ENCODE measurements around the gene PAX5. TPM values are rescaled to one million over a fixed set of nuclear protein-coding genes. Genes with fewer than 3 reads are reported as not detected.

The PAX5 gene
- total and polyA plus RNA-seq, 2 of the 13 experiments (the other 11 are each of a cell fraction or from before 2014, with no cell fraction given), result not detected

- no peak for TF ChIP-seq AHDC1 (CRISPR knock-in tag; IDR thresholded peaks at IDR 0.05; ENCODE audit: borderline replicate concordance)
- TF ChIP-seq PRPF4 (IDR thresholded peaks at IDR 0.05; ENCODE audit: low read depth, low read length, poor library complexity, severe bottlenecking), result no peak
- TF ChIP-seq ZFP36L1 (CRISPR knock-in tag; IDR thresholded peaks at IDR 0.05), result no peak
- TF ChIP-seq ZNF660 (CRISPR knock-in tag; IDR thresholded peaks at IDR 0.05; ENCODE audit: borderline replicate concordance, low read depth), result no peak
- no peak for TF ChIP-seq SAFB2 (CRISPR knock-in tag; IDR thresholded peaks at IDR 0.05; ENCODE audit: borderline replicate concordance, low read depth)
- no peak for TF ChIP-seq ZMAT3 (CRISPR knock-in tag; conservative IDR thresholded peaks at IDR 0.05)
- no peak for TF ChIP-seq TGIF2 (CRISPR knock-in tag; IDR thresholded peaks at IDR 0.05)
- TF ChIP-seq ZNF879 (CRISPR knock-in tag; IDR thresholded peaks at IDR 0.05), result no peak
- peak; percentile 70 for TF ChIP-seq ZMYM3 (CRISPR knock-in tag; IDR thresholded peaks at IDR 0.05)
- TF ChIP-seq POLR2A (IDR thresholded peaks at IDR 0.05; ENCODE audit: insufficient read depth in 1 of 2, low read depth in 2 of 2, low read length in 2 of 2), result no peak
- no peak for TF ChIP-seq BATF2 (CRISPR knock-in tag; IDR thresholded peaks at IDR 0.05)
- no peak for TF ChIP-seq DPF2 (CRISPR knock-in tag; IDR thresholded peaks at IDR 0.05; ENCODE audit: borderline replicate concordance, low read depth)
- TF ChIP-seq THAP7 (CRISPR knock-in tag; IDR thresholded peaks at IDR 0.05), result no peak
- TF ChIP-seq HDAC1 (CRISPR knock-in tag; IDR thresholded peaks at IDR 0.05), result 0 out of 2 replicates have a peak, but pooled peaks have one; percentile 17
- no peak for TF ChIP-seq POGK (CRISPR knock-in tag; conservative IDR thresholded peaks at IDR 0.05)
- TF ChIP-seq ZNF597 (CRISPR knock-in tag; IDR thresholded peaks at IDR 0.05), result no peak
- TF ChIP-seq KDM2A (CRISPR knock-in tag; IDR thresholded peaks at IDR 0.05; ENCODE audit: borderline replicate concordance, low read depth), result 0 out of 2 replicates have a peak, but pooled peaks have one; percentile 18
- no peak for TF ChIP-seq ZFP62 (CRISPR knock-in tag; IDR thresholded peaks at IDR 0.05)
- TF ChIP-seq ZFY (CRISPR knock-in tag; IDR thresholded peaks at IDR 0.05), result no peak
These were observed 178.4 kb downstream of the PAX5 start (continued) for GRCh38 chr9:36855448-36856315.

Data from HepG2 (cell line).